ENCODE measurements around the gene HS6ST1. TPM values are rescaled to one million over a fixed set of nuclear protein-coding genes. Genes with fewer than 3 reads are reported as not detected.

Gene HS6ST1
- total RNA-seq, 3 donors from 2014 or later, result 23.9 to 32.3 (median 28.2) TPM

DNA sequence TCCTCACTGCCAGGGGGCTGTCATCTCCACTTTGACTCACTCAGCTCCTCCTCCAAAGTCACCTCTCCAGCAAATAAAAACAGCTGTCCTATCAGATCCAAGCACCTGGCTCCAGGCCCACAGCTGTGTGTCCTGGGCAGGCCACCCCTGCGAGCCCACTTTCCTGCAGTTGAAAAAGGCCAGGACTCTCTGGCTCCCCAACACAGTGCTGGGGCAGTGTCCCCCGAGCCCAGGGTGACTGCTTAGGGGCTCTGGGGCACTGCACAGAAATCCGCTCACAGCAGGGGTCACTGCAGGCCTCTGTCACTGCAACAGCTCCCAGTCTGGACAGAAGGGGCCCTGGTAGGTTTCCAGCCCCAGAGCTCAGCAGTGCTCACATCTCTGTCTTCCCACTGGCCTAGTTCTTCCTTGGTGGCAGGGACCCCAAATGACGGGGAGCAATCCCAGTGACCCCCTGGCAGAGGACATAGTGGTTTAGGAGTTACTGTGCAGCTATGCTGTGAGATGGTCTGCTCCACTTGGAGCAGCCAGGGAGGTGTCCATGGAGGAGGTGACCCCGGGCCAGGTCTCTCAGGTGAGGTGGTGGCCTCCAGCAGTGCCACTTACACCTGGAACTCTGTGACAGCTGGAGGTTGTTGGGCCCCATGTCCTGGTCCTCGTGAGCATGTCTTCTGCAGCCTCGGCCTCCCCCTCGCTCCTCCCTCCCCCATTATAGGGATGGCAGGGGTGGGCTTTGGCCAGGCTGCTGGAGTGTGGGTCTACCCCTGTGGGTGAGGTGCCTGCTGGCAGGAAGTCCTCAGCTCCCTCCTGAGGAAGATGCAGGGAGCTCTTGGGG lies 35.5 kb downstream of the HS6ST1 start:
- H3K36me3 Mint-ChIP-seq (ENCODE audit: insufficient read depth), result no peaks in the 10 kb centered on the region
- DNase-seq (no peak), ATAC-seq (no peak)
- H3K4me1 Mint-ChIP-seq (ENCODE audit: low read depth), result peaks cover 19% of the 10 kb centered on the region
- H3K4me3 Mint-ChIP-seq, result no peak overlapping the region
- no peaks in the 10 kb centered on the region for H3K27me3 Mint-ChIP-seq (ENCODE audit: low read depth)
- H3K9me3 Mint-ChIP-seq, result no peaks in the 10 kb centered on the region

DNA sequence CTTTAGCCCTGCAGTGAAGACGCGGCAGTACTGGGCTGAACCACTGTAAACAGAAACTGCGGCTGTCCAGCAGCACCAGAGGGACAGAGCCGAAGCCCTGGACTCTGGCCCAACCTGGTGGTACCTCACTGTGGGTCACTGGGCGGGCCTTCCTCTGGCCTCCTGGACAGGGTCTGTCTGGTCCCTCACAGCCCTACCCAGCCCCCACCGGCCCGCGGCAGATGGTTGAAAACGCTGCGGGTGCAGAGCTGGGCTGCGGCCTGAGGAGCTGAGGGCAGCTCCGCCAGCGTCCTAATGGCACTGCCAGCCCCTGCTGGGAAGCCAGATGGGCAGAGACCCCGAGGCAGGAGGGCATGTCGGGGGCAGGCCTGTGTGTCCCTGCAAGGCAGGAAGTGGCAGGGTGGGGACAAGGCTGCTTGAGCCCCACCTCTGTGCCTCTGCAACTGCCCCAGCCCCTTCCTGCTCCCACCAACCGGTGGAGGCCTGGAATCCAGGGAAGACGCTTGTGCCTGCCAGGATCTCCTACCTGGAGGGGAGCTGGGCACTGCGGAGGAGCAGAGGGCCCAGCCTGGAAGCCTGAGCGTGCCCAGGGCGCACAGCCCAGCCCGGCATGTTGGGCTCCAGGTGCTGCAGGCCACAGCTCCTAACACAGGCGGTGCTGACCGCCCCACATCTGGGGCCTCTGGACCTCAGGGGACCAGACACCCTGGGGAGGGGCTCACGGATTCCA lies 36.3 kb downstream of the HS6ST1 start:
- Mint-ChIP-seq H3K4me1 (ENCODE audit: low read depth) (peaks cover 19% of the 10 kb centered on the region), H3K9me3 (no peaks in the 10 kb centered on the region), H3K4me3 (no peak overlapping the region), H3K36me3 (ENCODE audit: insufficient read depth) (no peaks in the 10 kb centered on the region), H3K27me3 (ENCODE audit: low read depth) (no peaks in the 10 kb centered on the region)
- ATAC-seq, result no peak
- no peak for DNase-seq

DNA sequence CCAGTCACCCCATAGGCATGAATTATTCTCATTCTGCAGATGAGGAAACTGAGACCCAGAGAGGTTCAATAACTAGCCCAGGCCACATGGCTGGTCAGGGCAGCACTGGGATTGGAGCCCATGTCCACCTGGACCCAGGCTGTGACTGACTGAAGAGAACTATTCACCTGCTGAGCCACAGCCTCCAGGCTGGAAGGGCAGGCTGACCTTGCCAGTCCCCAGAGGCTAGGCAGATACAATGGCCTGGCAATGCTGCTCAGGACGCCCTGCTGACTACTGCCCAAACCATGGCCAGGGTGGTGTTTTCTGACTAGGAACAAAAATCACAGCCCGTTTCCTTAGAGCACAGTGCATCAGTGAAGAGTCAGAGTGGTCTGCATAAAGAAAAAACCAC lies 36.8 kb downstream of the HS6ST1 start:
- no peak for ATAC-seq
- DNase-seq, result no peak
- Mint-ChIP-seq H3K4me3 (no peak overlapping the region), H3K4me1 (ENCODE audit: low read depth) (peaks cover 19% of the 10 kb centered on the region), H3K27me3 (ENCODE audit: low read depth) (no peaks in the 10 kb centered on the region), H3K36me3 (ENCODE audit: insufficient read depth) (no peaks in the 10 kb centered on the region), H3K9me3 (no peaks in the 10 kb centered on the region)

DNA sequence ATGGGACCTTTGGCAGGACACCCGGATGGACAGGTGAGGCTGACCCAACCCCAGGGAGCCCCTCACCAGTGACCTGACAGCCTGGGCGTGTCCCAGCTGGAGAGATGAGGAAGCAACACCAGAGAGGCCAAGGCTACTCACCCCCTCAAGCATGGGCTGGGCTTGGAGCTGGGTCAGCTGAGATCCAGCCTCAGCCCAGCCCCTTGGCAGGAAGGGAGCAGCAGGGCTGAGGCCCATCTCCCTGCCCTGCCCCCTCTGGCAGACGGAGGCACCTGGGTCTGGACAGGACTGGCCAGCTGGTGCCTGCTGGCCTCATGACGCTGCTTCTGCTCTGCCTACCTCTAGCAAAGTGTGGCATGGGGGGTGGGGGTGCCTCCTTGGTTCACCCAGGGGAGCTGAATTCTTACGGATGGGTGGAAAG lies 37.8 kb downstream of the HS6ST1 start:
- ATAC-seq, result no peak
- Mint-ChIP-seq H3K4me3 (no peak overlapping the region), H3K36me3 (ENCODE audit: insufficient read depth) (peaks cover 7% of the 10 kb centered on the region), H3K9me3 (no peaks in the 10 kb centered on the region), H3K4me1 (ENCODE audit: low read depth) (peaks cover 19% of the 10 kb centered on the region), H3K27me3 (ENCODE audit: low read depth) (no peaks in the 10 kb centered on the region)
- DNase-seq, result no peak

DNA sequence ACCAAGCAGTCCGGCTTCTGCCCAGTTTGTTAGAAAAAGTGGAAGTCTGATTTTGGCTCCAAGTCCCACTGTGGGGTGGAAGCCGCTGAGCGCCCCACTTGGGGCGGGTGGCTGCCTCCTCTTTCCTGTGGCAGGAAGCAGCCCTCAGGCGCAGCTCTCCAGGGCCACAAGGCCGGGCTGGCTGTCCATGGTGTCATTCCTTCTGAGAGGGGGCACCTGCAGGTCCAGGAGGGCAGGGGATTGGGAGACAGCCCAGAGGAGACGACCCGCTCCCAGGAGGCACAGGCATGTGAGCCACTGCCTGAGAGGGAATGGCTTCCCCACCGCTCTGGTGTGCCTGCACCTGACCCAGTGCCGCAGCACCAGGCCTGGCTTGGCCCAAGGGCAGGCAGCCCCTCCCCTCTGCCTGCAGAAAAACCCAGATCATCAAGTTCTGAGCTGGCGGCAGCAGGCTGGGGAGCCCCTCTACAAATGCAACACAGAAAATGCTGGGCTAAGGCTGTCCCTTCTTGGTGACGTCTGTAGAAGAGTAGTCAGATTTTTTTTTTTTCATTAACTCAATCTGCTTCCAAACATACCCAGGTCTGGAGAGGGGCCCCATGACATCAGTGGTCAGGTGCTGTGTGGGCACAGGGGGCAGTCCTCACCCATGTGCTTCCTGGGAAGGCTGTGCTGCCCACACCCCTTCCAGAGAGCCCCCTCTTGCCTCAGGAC lies 38.4 kb downstream of the HS6ST1 start:
- Mint-ChIP-seq H3K9me3 (peaks cover under 1% of the 10 kb centered on the region), H3K4me1 (ENCODE audit: low read depth) (peaks cover 19% of the 10 kb centered on the region), H3K36me3 (ENCODE audit: insufficient read depth) (peaks cover 12% of the 10 kb centered on the region), H3K4me3 (no peak overlapping the region), H3K27me3 (ENCODE audit: low read depth) (no peaks in the 10 kb centered on the region)
- ATAC-seq, result no peak
- DNase-seq, result peak; percentile 1

DNA sequence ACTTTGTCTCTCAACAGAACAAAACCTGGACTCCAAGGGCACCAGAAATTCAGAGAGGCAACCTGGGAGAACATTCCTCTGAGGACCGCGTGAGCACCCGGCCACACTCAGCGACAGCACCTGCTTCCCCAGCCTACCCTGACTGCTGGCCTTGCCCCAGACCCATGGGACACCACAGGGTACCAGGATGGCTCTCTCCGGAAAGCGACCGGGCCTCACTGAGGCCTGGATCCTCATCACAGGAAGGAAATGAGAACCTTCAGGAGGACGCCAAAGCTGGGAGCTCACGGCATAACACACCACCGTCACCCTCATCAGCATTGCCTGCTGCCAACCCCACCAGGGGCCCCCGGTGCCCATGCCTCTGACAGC lies 38.9 kb downstream of the HS6ST1 start:
- H3K4me3 Mint-ChIP-seq, result no peak overlapping the region
- H3K4me1 Mint-ChIP-seq (ENCODE audit: low read depth), result peaks cover 19% of the 10 kb centered on the region
- H3K36me3 Mint-ChIP-seq (ENCODE audit: insufficient read depth), result peaks cover 17% of the 10 kb centered on the region
- no peaks in the 10 kb centered on the region for H3K27me3 Mint-ChIP-seq (ENCODE audit: low read depth)
- ATAC-seq (no peak), DNase-seq (no peak)
- peaks cover 5% of the 10 kb centered on the region for H3K9me3 Mint-ChIP-seq

DNA sequence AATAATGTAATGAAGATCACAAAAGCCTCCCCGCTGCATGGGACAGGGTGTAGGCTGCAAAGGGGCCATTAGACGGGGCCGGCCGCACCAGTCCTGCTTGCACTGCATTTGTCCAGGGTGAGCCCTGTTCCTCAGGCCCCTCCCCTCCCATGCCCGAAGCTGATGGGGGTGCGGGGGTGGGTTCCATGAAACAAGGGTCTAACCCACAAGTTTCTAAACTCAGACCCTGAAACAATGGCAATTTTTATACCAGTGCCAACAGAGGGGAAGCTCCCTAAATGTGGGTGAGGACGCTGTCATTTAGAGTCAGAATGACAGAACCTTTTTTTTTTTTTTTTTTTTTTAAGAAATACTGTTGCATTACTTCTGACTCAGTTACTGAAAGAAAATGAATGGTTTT lies 39.7 kb downstream of the HS6ST1 start:
- H3K27me3 Mint-ChIP-seq (ENCODE audit: low read depth), result no peaks in the 10 kb centered on the region
- peaks cover 22% of the 10 kb centered on the region for H3K36me3 Mint-ChIP-seq (ENCODE audit: insufficient read depth)
- peaks cover 20% of the 10 kb centered on the region for H3K4me1 Mint-ChIP-seq (ENCODE audit: low read depth)
- DNase-seq, result peak; percentile 3
- H3K9me3 Mint-ChIP-seq, result peaks cover 10% of the 10 kb centered on the region
- no peak for ATAC-seq
- H3K4me3 Mint-ChIP-seq, result no peak overlapping the region

DNA sequence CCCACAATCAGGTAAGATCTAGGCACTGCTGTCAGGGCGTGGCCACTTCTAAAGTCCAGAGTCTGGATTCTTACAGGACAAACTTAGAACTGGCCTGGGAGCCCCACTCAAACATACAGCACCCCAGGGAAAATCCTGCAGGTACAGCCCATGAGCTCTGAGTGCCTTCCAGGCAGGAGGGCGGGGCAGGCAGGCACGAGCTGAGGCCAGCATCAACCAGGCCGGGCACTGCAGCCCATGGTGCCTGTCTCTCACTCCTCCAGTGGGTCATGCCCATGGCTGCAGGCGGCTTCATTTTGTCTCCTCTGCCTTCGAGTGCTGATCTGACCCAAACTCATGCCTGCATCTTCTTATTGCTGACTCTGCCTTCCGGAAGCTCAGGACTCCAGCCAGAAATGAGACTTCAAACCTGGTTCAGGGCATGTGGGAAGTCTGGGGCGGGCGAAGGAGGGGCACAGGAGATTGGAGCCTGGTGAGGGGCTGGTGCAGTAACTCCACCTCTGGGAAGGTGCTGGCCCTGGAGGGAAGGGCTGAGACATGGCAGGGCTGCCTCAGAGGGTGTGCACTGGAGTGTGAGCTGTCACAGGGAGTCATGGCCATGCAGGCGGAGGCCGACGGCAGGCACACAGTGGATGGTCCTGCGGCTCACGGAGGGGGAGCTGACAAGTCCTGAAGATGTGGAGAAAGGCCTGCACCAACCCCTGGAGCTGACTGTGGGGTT lies 40.5 kb downstream of the HS6ST1 start:
- peaks cover 23% of the 10 kb centered on the region for H3K36me3 Mint-ChIP-seq (ENCODE audit: insufficient read depth)
- DNase-seq, result peak; percentile 2
- no peaks in the 10 kb centered on the region for H3K27me3 Mint-ChIP-seq (ENCODE audit: low read depth)
- ATAC-seq, result no peak
- H3K4me3 Mint-ChIP-seq, result no peak overlapping the region
- peaks cover 12% of the 10 kb centered on the region for H3K9me3 Mint-ChIP-seq
- H3K4me1 Mint-ChIP-seq (ENCODE audit: low read depth), result peaks cover 28% of the 10 kb centered on the region

DNA sequence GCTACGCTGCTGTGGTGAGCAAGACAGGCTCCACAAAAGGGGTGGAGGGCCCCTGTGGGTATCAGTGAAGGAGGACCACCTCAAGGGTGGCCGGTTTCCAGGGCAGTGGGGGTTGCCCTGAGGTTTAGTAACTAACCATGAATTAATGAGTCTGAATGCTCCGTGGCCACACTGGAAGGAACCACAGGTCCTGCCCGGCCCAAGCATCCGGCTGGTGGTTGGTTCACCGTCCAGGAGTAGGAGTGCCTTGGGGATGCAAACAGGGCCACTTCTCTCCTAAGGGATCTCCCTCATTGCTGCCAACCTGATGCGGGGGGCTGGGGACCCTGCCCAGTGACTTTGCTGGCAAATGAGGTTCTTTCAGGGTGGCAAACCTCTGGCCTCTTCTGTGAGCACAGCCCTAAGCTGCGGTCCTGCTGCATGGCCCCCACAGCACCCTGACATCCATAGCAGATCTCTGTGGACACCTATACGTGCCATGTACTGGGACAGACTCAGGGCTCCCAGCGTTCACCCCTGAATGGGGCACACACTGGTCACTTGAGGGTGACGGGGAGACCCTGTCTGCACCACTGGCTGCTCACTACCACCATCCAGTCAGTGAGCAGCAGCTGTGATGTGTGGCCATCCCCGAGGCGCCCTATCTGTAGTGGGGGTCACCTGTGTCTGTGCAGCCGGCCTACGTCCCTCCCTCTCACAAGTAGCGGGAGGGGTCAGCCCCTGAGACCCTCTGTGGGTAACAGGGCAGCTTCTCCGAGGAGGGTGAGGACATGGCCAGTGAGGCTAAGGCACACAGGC lies 41.6 kb downstream of the HS6ST1 start:
- ATAC-seq, result no peak

DNA sequence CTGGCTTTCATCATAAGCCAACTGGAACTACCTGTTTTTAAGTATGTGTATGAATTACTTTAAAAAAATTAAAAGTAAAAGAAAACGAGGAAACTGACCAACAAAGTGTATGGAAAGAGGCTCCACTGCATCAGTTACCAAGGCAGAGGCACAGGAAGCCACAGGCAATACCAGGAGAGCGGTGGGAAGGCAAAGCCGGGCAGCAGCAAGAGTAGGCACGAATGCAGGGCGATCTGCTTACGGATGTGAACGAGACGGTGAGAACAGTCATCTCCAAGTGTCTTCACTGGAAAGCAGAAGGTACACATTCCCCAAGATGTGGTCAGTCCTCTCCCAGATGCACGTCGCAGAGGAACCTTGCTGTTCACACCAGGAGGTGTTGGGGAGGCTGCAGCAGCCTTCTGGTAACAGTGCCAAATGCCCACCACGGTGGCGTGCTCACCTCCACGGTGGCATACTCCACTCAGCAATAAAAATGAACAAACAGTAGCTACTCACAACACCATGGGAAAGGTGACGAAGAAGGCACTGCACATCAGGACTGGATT lies 43.1 kb downstream of the HS6ST1 start:
- ATAC-seq (no peak), DNase-seq (no peak)
- Mint-ChIP-seq H3K4me3 (no peak overlapping the region), H3K9me3 (peaks cover 12% of the 10 kb centered on the region), H3K36me3 (ENCODE audit: insufficient read depth) (peaks cover 23% of the 10 kb centered on the region), H3K27me3 (ENCODE audit: low read depth) (no peaks in the 10 kb centered on the region), H3K4me1 (ENCODE audit: low read depth) (peaks cover 13% of the 10 kb centered on the region)

More for the DNA sequence above, 41.6 kb downstream of the HS6ST1 start:
- Mint-ChIP-seq H3K27me3 (ENCODE audit: low read depth) (no peaks in the 10 kb centered on the region), H3K4me1 (ENCODE audit: low read depth) (peaks cover 25% of the 10 kb centered on the region), H3K4me3 (no peak overlapping the region), H3K9me3 (peaks cover 12% of the 10 kb centered on the region), H3K36me3 (ENCODE audit: insufficient read depth) (peaks cover 23% of the 10 kb centered on the region)
- DNase-seq, result no peak

DNA sequence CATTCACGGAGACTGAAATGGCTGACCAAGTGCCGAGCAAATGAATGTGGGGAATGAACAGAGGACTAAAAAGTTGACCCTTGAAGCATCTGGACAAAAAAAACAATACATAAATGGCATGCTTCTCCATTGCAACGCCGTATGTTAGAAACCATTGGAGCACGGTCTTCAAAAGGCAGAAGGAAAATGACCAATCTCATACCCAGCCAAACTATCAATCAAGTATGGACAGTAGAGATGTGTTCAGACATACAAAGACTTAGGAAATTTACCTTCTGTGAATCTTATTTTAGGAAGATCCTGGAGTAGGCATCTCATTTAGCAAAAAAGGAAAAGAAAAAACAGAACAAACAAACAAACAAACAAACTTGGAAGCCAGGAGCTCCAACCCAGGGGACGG lies 44.5 kb downstream of the HS6ST1 start:
- H3K36me3 Mint-ChIP-seq (ENCODE audit: insufficient read depth), result peaks cover 23% of the 10 kb centered on the region
- no peak for ATAC-seq
- H3K27me3 Mint-ChIP-seq (ENCODE audit: low read depth), result no peaks in the 10 kb centered on the region
- DNase-seq, result no peak
- peaks cover 9% of the 10 kb centered on the region for H3K4me1 Mint-ChIP-seq (ENCODE audit: low read depth)
- no peak overlapping the region for H3K4me3 Mint-ChIP-seq
- peaks cover 12% of the 10 kb centered on the region for H3K9me3 Mint-ChIP-seq

DNA sequence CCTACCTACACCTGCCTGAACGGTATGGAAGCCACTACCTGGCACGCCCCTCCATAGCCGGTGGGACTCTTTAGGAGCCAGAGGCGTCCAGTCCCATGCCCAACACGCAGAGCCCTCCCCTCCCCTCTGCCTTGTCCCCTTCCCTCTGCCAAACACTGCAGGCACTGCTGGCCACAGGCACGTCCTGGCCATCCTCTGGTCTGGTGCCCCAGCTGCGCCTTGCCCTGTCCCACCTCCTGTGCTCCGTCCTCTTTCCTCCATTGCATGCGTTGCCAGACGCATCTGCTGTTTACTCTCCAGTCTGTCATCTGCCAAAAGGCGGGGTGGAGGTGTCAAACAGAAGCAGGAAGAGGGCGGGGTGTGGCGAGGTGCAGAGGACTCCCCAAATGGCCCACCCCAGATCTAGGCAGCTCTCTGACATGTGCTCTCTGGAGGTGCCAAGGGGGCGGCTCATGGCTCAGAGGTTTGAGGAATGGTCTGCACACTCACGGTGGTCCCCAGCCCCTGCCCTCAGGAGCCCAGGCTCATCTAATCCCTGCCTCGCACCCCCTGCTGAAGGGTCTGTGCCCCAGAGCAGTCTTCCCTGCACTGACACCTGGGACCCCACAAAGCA lies 45.1 kb downstream of the HS6ST1 start:
- peaks cover 12% of the 10 kb centered on the region for H3K9me3 Mint-ChIP-seq
- DNase-seq, result no peak
- H3K4me1 Mint-ChIP-seq (ENCODE audit: low read depth), result peaks cover 8% of the 10 kb centered on the region
- no peaks in the 10 kb centered on the region for H3K27me3 Mint-ChIP-seq (ENCODE audit: low read depth)
- H3K36me3 Mint-ChIP-seq (ENCODE audit: insufficient read depth), result peaks cover 23% of the 10 kb centered on the region
- no peak for ATAC-seq
- peak overlapping the region; percentile 58 for H3K4me3 Mint-ChIP-seq
